HT1080 (cell line): Measurements from ENCODE around the gene MRPL28. TPM values are rescaled to one million over a fixed set of nuclear protein-coding genes. Genes with fewer than 3 reads are reported as not detected.
"Not testable (repeated sequence)": the region's sequence is repeated elsewhere in the genome, so short reads cannot be mapped to it uniquely, and the experiment has no call there.

ENCODE experiments used
- DNase-seq: peaks from one replicate; pipeline ENCODE4 v3.0.0-alpha.2; 2015; ENCODE audit warnings: low read depth
- total RNA-seq: library from RNA; depleted of rRNA; stranded (reverse); fragments of >200 nt; shearing (Covaris generic); gene quantifications from 2 replicates; pipeline ENCODE4 v1.2.3, GENCODE V29; 2014

The MRPL28 gene
- total RNA-seq, 1 experiment from 2014 or later: 206 TPM

DNA sequence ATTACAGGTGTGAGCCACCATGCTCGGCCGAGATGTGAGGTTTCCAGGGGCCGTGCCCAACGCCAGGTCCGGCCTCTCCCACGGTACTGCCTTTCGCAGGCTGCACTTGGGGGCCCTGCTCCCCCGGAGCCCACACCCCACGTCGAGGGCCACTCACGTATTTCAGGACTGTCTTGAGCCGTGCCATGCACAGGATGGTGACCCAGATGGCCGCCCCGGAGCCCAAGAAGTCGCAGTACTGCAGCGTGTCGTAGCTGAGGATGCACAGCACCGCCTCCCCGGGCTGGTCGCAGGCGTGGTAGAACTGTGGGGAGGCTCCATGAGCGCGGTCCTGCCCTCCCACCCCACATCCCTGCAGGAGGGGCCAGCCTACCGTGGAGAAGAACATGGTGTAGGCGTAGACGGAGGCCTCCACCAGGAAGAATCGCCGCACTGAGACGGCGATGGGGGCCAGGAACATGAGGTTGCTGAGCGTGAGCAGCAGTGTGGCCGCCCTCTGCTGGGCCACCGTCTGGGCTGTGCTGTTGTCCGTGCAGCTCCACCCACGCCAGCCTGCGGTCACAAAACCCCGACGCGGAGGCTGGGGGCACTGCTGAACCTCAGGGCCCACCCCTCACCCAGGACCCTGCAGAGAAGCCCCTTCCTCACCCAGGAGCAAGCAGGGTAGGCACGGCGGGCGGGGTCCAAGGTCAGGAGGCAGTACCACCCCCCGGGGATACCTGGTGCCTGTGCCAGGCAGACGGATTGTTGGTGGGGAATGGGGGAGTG, 3.7 kb upstream of the MRPL28 start:
- no peak for DNase-seq

DNA sequence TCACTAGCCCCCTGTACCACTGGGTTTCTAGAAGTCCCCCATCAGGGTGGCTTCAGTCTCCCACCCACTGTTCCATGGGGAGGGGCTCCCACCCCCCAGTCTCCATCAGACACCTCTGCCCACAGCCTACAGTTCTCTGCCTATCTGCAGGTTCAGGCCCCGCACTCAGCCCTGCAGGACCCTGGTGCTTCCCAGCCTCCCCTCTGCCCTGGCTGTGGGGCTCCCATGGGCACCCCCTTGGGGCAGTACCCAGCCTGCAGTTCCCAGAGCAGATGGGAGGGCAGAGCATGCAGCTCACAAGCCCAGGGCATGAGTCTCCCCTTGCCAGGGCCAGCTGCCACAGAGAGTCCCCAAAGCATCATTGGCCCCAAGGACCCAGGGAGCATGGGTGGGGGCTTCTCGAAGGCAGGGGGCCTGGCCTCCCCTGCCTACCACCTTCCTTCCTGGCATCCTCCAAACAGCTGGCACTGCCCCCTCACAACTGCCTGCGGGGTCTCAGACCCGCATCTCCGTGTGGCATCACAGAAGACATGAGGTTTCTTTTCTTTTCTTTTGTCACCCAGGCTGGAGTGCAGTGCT, 2.8 kb upstream of the MRPL28 start:
- no peak for DNase-seq

DNA sequence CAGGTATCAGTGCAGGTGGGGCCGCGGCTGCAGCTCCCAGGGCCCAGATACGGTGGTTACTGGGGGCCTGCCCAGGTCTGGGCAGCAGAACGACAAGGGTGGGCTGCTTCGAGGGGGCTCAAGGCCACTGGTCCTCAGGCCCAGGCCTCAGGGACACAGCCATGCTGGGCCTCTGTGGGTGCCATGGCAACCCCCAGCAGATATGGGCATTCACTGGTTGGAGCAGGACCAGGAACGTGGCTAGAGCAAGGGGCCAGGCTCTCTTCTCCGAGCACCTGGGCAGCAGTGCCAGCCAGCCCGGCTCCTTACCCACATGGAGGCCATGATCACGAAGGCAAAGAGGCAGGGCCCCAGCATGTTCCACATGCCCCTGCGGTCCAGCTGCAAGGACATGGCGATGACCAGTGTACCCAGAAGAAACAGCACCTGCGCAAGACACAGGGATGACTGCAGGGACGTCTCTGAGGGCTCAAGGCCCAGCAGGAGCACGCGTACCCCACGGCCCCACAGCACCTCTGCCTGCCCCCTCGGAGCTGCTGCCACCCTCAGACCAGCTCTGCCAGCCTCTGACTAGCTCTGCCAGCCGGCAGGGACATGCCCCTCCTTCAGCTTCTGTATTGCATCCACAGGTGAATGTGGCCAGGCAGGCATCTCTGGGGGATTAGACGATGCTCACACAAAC, 2.1 kb upstream of the MRPL28 start:
- DNase-seq: no peak

DNA sequence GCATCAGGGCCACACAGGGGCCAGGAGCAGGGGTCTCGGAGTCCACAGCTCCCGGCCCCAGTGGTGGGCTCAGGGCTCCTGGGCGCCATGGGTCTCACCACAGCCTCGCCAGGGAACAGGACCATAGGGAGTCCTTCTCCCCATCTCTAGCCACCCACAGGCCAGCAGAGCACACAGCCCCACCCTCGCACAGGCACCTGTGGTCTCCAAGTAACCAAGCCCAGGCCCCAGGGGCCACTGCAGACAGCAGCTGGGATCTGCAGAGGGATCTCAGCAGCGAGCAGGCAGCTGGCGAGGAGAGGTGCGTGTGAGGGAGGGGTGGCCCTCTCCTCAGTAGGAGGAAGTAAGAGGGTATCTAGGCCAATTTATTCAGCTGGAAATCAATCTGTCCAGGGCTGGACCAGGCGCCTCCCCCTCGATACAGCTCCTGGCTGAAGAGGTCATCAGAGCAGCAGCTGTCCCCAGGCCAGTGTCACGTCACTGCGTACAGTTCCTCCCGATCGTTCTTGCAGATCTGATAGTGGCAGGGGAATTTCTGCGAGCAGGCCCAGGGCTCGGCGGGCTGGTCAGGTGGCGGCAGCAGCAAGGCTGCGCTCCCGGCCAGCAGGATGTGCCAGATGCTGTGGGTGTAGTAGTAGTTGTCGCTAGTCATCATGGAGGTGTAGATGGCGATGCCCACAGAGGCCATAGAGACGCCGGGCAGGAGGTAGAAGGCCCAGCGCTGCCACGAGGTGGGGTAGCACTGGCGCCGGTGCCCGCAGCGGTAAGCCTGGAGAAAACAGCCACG, 1.4 kb upstream of the MRPL28 start:
- DNase-seq: no peak

DNA sequence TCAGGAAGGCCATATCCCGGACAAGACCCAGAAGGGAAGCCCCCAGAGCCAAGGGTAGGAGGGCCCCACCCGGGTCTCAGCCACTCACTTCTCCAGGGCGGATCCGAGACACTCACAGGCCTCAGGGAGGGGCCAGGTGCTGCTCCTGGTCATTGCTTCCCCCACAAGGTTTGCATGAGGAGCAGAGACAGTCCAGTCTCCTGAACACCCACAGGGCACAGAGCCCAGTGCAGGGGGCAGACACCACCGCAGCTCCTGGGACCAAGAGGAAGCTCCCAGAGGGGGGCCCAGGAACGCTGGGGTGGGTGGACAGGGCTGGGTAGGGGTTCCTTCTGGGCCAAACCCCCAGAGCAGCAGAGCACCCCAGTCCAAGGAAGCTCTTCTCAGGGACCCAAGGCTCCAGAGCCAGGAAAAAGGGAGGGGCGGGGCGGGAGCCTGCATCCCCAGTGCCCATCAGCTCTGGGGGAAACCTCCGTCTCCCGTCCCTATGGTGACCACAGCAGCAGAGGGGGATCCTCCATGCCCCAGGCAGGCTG, 709 bp upstream of the MRPL28 start:
- DNase-seq: no peak

DNA sequence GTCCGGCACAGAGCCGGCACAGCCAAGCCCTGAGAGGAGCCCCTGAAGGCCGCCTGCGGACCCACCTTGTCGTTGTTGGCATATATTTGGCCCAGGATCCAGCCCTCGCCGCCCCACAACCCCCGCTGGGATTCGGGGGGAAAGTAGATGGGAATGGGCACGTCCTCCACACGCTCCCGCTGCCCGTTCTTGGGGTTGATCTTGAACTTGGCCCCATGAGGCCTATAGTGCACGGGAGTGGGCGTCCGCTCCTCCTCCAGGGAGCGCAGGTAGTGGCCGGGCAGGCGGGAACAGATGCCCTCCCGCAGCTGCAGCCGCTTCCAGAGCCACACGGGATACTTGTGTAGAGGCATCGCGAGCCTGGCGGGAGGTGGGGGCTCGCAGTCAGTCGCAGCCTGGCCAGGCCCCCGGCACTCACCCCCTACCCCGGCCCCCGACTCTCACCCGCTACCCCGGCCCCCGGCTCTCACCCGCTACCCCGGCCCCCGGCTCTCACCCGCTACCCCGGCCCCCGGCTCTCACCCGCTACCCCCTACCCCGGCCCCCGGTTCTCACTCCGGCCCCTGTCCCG, 387 bp downstream of the MRPL28 start:
- DNase-seq: no peak

DNA sequence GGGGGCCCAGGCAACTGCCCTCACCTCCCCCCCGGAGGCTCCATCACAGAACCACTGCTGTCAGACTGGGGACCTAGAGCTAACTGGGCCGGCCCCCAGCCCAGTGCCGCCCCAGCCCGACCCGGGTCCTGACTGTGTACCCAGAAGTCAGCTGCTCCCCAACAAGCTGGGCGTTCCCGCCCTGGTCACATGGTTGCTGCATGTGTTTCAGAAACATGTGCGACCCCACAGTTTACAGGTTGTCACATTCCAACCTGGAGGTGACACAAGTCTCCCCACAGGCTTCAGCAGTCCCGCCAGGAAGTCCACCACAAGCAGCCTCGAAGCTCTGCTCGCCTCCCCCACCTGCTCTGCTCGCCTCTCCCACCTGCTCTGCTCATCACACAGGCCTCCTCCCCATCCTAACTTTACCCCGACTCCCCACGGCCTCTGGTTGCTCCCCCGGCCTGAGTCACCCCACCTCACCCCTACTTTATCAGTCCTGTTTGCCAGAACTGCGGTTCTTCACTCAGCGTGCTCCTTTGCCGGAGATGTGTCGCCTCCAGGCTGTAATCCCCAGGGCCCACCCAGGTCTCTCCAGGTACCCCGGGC, 968 bp downstream of the MRPL28 start:
- DNase-seq: no peak

DNA sequence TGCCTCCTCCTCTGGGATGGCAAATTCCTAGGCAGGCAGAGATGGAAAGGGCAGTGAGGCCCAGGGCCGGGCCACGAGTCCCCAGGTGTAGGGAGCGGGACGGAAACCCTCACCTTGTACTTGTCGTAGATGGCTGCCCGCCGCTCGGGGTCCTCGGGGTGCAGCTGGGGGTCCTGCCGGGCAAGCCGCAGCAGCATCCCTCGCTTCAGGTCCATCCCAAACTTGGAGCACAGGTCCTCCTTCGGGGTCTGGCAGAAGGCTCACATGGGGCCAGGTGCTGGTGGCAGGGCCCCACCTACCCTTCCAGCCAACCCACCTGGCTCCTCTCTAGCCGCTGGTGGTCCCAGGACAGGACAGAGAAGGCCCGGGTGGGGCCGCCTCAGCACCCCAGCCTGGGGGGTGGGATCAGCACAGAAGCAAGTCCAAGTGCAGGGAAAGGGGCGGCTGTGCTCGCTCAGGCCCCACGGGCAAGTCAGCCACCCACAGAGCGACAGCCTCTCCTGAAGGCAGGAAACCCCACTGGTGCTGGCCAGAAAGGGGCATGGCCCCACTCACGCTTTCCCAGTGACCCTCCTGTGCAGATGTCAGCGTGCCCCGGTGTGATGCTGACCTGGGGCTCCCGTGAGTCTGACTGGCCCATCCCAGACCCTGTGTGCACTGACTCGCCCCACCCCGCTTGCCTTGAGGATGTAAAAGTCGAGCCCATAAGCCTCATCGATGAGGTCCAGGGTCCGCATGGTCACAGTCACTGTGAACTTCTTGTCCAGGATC, 1.8 kb downstream of the MRPL28 start:
- no peak for DNase-seq

DNA sequence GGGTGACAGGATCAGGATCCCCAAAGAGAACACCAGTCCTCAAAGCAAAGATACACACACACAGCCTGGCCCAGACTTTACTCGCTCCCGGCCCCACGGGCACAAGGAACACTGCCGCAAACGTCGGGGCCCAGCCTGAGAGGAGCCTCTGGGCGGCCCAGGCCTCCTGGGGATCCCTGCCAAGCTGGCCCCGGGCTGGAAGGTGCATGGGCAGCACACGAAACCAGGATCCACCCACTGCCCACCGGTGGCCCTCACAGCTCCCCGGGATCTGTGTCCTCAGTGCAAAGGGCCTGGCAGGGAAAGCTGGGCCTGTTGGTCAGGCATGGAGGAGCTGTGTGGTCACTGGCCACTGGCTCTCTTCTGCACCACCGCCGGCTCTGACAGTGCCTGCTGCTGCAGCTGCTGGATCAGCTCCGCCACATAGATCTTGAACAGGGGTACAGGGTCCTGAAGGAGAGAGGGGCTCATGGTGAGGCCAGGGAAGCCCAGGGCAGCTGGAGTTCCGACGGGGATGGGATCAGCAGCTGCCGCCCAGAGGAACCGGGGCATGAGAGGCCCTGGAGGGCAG, 2.9 kb downstream of the MRPL28 start:
- DNase-seq: no peak

DNA sequence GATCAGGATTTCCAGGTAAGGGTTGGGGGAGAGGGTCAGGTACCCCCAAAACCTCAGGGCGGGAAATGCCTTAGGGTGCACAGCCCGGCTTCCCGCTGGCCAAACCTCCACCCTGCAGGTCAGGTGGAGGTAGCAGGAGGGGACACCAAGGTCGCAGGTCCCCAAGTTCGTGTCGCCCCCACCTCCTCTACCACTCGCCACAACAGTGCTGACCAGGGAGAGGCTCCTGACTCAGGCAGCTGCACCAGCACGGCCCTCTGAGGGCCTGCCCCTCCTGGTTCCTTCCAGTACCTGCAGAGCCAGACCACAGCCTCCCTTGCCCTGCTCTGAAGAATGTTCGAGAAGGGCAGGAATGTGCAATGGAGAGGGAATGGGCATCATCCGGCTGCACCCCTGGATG, 3.9 kb downstream of the MRPL28 start:
- DNase-seq: no peak

DNA sequence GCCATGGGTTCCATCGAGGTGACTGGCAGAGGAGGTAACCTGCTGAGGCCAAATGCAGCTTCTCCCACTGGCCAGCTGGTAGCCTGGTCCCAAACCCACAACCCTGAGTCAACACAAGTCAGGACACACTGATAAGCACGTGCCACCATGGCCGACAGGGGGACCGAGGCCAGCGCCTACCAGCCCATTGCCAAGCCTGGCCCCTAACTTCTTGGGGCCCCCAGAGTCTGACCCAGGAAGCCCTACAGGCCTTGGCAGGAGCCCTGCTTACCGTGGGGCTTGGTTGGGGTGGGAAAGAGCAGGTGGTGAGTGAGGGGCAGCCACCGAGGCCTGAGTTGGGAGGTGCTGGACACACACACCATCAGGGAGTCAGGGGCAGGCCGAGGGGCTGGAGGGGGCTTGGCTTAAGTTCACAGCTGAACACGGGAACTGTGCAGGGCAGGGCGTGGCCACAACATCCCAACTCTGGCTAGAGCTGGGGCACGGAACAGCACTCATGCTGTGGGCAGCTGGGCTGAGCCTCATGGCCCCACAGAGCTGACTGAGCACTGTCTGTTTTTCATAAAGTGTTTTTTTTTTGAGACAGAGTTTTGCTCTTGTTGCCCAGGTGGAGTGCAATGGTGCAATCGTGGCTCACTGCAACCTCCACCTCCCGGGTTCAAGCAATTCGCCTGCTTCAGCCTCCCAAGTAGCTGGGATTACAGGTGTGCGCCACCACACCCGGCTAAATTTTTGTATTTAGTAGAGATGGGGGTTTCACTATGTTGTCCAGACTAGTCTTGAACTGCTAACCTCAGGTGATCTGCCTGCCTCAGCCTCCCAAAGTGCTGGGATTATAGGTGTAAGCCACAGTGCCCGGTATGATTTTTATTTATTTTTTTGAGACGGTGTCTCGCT, 5.5 kb downstream of the MRPL28 start:
- DNase-seq: no peak

DNA sequence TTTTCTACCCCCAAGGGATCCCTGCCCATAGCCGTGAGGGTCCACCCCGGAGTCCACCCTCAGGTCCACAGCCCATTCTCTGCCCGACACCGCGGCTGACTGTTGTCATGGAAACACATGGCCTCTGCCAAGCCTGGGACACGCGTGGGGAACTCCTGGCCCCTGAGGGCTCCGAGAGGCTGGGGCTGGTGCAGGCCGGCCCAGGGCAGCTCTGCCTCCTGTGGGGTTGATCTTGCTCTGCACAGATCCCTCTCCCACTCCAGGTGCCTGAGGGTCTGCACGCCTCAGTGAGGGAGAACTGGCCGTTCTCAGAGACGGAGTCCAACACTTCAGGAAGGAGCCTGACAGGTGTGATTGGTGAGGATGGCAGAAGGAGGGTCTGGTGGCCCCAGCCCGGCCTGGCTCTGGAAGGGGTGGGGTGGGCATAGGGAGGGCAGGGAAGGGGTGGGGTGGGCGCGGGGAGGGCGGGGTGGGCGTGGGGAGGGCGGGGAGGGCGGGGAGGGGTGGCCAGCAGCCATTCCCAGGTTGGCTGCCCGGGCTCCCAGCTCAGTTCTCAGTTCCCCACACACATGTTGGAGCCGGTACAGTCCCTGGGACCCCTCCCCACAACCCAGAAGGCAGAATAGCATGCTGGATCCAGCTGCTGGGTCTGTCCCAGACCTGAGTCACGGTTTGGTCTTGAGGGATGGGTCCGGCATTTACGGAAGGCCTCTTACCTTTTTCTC, 6.4 kb downstream of the MRPL28 start:
- no peak for DNase-seq

DNA sequence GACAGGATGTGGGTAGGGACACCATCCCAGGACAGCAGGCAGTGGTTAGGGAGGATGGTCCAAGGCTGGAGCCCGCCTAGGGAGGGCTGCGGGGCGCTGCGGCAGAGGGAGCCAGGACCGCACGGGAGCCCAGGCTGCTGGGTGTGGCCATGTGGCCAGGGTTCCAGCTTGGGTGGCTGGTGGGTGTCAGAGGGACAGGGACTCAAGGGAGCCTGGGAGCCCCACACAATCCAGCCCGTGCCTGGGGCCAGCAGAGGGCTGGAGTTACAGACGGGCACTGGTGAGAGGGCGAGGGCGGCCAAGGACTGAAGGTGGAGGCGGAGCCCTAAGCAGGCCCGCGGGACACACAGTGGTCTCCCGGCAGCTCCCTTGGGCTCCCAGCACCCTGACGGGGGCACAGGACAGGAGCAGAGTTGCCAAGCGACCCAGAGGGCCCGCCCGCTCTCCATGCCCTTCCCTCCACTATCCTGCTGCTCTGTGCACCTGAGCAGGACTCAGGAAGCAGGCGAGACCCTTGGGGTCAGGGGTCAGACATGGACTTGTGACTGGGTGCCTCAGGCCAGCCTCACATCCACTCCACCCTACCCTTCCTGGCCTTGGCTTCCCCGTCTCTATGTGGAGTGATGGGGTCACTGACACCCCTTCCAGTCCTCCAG, 7.1 kb downstream of the MRPL28 start:
- DNase-seq: no peak

DNA sequence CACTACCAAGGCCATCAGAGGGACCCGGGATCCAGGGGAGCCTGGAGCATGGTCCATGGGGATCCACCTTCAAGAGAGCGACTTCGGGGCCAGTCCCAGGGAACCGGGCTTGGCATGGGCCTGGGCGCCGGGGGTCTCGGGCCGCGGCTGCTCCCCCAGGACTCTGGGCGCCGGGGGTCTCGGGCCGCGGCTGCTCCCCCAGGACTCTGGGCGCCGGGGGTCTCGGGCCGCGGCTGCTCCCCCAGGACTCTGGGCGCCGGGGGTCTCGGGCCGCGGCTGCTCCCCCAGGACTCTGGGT, 7.7 kb downstream of the MRPL28 start:
- DNase-seq: not testable (repeated sequence)

DNA sequence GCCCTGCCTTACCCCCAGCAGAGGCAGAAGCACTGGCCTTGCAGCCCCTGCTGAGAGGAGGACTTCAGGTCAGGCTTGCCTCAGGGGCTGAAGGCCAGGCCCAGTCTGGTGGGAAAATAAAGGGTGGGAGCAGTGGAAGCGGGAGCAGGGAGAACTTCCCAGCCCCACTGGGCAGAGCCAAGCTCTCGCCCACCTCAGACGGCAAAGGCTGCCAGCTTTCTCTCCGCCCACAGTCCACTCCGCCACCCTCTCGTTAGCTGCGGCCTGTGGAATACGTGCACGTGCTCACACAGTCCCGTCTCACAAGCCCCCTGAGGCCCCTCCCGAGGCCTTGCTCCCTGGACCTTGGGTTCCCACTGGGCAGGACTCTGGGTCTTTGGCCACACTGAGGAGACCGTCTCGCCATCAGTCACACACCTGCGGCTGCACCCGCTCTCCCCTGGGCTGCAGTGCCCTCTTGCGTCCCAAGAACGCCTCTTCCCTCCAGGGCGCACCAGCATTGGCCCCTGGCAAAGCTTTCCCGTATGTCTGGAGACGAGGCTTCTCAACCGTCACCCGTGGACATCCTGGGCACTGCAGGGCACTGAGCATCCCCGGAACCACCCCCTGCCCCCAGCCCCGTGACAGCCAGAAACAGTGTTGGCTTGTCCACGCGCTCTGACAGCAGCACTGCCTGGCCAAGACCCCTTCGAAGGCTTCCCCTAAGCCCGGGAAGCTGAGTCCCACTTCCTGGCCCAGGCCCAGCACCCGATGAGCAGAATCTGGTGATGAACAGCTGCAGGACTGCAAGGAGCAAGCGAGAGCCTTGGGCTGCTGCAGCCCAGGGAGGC, 8.3 kb downstream of the MRPL28 start:
- peak; percentile 75 for DNase-seq

DNA sequence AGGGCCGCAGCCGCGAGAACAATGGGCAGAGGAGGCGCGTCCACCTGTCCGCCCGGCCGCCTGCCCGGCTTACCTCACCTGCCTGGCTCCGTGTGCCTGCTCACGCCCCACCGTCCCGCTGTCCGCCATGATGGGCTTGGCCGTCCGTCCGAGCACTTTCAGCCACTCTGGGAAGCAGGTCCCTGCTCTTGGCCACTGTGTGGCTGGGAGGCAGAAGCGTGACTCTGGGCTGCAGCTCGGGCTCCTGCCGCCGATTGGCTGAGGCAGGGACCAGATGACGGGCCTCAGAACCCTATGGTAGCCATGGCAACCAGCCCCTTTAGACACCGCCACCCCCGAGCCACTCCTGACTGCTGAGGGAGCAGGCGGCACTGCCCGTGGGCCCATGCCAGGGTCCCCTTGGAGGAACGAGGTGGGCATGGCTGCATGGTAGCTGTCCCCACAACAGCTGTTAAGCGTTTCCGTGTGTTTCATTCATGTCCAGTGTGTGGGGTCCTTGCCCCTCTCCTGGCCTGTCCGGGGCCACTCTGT, 8.9 kb downstream of the MRPL28 start:
- DNase-seq: no peak
